Nephron (organoid): ENCODE results near the gene SLC2A9.

ENCODE experiments used
- H3K27ac Mint-ChIP-seq, 3 experiments: 2 replicates each; pipeline ENCODE4 v1.8.0; 2020; ENCODE audit warnings: mixed read lengths in 3 of 3, mild to moderate bottlenecking in 2 of 3, moderate library complexity in 1 of 3
- H3K27me3 Mint-ChIP-seq: 2 replicates; pipeline ENCODE4 v1.8.0; 2021; ENCODE audit warnings: low read depth, mild to moderate bottlenecking, moderate library complexity, mixed read lengths
- H3K36me3 Mint-ChIP-seq: 2 replicates; pipeline ENCODE4 v1.8.0; 2020; ENCODE audit warnings: low read depth, mixed read lengths
- H3K4me1 Mint-ChIP-seq: 2 replicates; pipeline ENCODE4 v1.8.0; 2020; ENCODE audit warnings: mixed read lengths
- H3K4me3 Mint-ChIP-seq, 3 experiments: 2 replicates each; pipeline ENCODE4 v1.8.0; 2020; ENCODE audit warnings: mild to moderate bottlenecking in 3 of 3, mixed read lengths in 3 of 3, moderate library complexity in 2 of 3
- H3K9me3 Mint-ChIP-seq: 2 replicates; pipeline ENCODE4 v1.8.0; 2020; ENCODE audit warnings: mixed read lengths
- CTCF ChIP-seq, 3 experiments: fragments of 200-600 bp; sonication (generic); IDR thresholded peaks; one replicate each; pipeline ENCODE4 v1.5.0; 2021; ENCODE audit warnings: antibody characterized with exemption in 3 of 3; ENCODE audit not compliant: unreplicated experiment in 3 of 3

The SLC2A9 gene

GRCh38 chr4:9894644-9895332 lies 126.5 kb downstream of the SLC2A9 start:
- Mint-ChIP-seq H3K9me3 (no peaks in the 10 kb centered on the region), H3K4me1 (peaks cover 25% of the 10 kb centered on the region), H3K27ac (no peak overlapping the region), H3K27me3 (peaks cover 23% of the 10 kb centered on the region), H3K4me3 (no peak overlapping the region), H3K36me3 (no peaks in the 10 kb centered on the region)
- no peak for TF ChIP-seq CTCF (IDR thresholded peaks at IDR 0.05; ENCODE audit: unreplicated experiment in 3 of 3)

- Mint-ChIP-seq H3K36me3 (no peaks in the 10 kb centered on the region), H3K27ac (no peak overlapping the region), H3K9me3 (no peaks in the 10 kb centered on the region), H3K4me1 (peaks cover 13% of the 10 kb centered on the region), H3K4me3 (no peak overlapping the region), H3K27me3 (peaks cover 25% of the 10 kb centered on the region)
- no peak for TF ChIP-seq CTCF (IDR thresholded peaks at IDR 0.05; ENCODE audit: unreplicated experiment in 3 of 3)
These were observed 127.8 kb downstream of the SLC2A9 start for GRCh38 chr4:9893329-9894108.

- no peak overlapping the region for H3K27ac Mint-ChIP-seq
- H3K27me3 Mint-ChIP-seq: peaks cover 24% of the 10 kb centered on the region
- no peaks in the 10 kb centered on the region for H3K36me3 Mint-ChIP-seq
- H3K9me3 Mint-ChIP-seq: no peaks in the 10 kb centered on the region
- H3K4me1 Mint-ChIP-seq: peaks cover 11% of the 10 kb centered on the region
- no peak for TF ChIP-seq CTCF (IDR thresholded peaks at IDR 0.05; ENCODE audit: unreplicated experiment in 3 of 3)
- H3K4me3 Mint-ChIP-seq: no peak overlapping the region
These were observed 129.6 kb downstream of the SLC2A9 start for GRCh38 chr4:9891740-9892139.

- no peak for TF ChIP-seq CTCF (IDR thresholded peaks at IDR 0.05; ENCODE audit: unreplicated experiment in 3 of 3)
- Mint-ChIP-seq H3K27me3 (peaks cover 24% of the 10 kb centered on the region), H3K4me3 (no peak overlapping the region), H3K27ac (no peak overlapping the region), H3K4me1 (peaks cover 11% of the 10 kb centered on the region), H3K9me3 (no peaks in the 10 kb centered on the region), H3K36me3 (no peaks in the 10 kb centered on the region)
These were observed 130.2 kb downstream of the SLC2A9 start for GRCh38 chr4:9891056-9891455.

- Mint-ChIP-seq H3K4me3 (no peak overlapping the region), H3K27ac (no peak overlapping the region), H3K36me3 (no peaks in the 10 kb centered on the region), H3K27me3 (peaks cover 24% of the 10 kb centered on the region), H3K9me3 (no peaks in the 10 kb centered on the region), H3K4me1 (peaks cover under 1% of the 10 kb centered on the region)
- no peak for TF ChIP-seq CTCF (IDR thresholded peaks at IDR 0.05; ENCODE audit: unreplicated experiment in 3 of 3)
These were observed 132.0 kb downstream of the SLC2A9 start for GRCh38 chr4:9889306-9889705.
